ENCODE data around the gene RPS6KB1. TPM values are rescaled to one million over a fixed set of nuclear protein-coding genes. Genes with fewer than 3 reads are reported as not detected.

RPS6KB1 gene
- total and polyA plus RNA-seq, 2 experiments from 2014 or later = 22.4 to 27.9 TPM

Small RNAs within 50 kb of the gene (small RNA-seq; reads per million reads assigned to genes)
- gene RNU6-450P (not detected), gene RPS29P21 (not detected)

Other genes starting within 250 kb of the RPS6KB1 start
- 15.7 and 21.9 TPM in 2 replicates for gene PTRH2, start 185.7 kb upstream of the RPS6KB1 start, total RNA-seq
- 31.7 and 38.7 TPM in 2 replicates for gene PTRH2, start 185.7 kb upstream of the RPS6KB1 start, polyA plus RNA-seq
- 466 and 479 TPM in 2 replicates for gene VMP1, start 185.5 kb upstream of the RPS6KB1 start, total RNA-seq
- gene VMP1, start 185.5 kb upstream of the RPS6KB1 start, polyA plus RNA-seq = 139 and 166 TPM in 2 replicates
- 8.6 and 11.8 TPM in 2 replicates for gene TUBD1, start 178 bp upstream of the RPS6KB1 start, total RNA-seq
- 8.7 and 12.0 TPM in 2 replicates for gene TUBD1, start 178 bp upstream of the RPS6KB1 start, polyA plus RNA-seq
- 33.9 and 43.5 TPM in 2 replicates for gene RNFT1, start 71.6 kb downstream of the RPS6KB1 start, total RNA-seq
- gene RNFT1, start 71.6 kb downstream of the RPS6KB1 start, polyA plus RNA-seq = 31.1 and 35.2 TPM in 2 replicates
- gene HEATR6, start 185.8 kb downstream of the RPS6KB1 start, total RNA-seq = 18.4 and 18.5 TPM in 2 replicates
- 13.9 and 15.0 TPM in 2 replicates for gene HEATR6, start 185.8 kb downstream of the RPS6KB1 start, polyA plus RNA-seq